Breast epithelium (tissue), 3 donors: Measurements from ENCODE around the gene H3-3A.

ENCODE experiments used
- POLR2A ChIP-seq: fragments of 450-650 bp; IDR thresholded peaks from one replicate; pipeline ENCODE4 v1.6.1; 2016; ENCODE audit warnings: antibody characterized with exemption, mild to moderate bottlenecking, moderate library complexity
- POLR2AphosphoS5 ChIP-seq, 3 donors: sonication (generic); formaldehyde crosslinking; IDR thresholded peaks; one replicate each; pipeline ENCODE4 v1.6.1; 2017; ENCODE audit warnings: antibody characterized with exemption in 3 of 3
- TF ChIP-seq, protein P1 (sequence below), 3 donors: fragments of 450-650 bp; IDR thresholded peaks; one replicate each; pipeline ENCODE4 v1.5.1; 2016 to 2017; ENCODE audit warnings: antibody characterized with exemption in 3 of 3, mild to moderate bottlenecking in 3 of 3, moderate library complexity in 3 of 3

DNA sequence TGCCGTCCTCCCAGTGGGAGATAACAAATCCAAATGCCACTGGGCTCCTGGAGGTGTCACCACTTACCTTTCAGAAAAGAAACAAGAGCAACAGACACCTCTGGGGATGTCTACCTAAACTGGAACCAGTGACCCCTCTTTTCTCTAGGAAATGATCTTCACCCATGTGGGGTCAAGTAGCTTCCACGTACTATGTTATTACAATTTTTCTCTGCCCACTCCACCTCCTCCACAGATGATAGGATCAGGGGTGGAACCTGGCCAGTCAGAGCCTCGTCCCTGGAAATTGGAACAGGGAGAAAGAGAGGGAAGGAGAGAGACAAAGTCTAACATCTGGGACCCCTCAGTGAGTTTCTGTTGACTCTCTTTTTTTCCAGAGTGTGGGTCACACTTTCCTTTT is 50.1 kb downstream of the H3-3A start:
- TF ChIP-seq, protein P1, sequence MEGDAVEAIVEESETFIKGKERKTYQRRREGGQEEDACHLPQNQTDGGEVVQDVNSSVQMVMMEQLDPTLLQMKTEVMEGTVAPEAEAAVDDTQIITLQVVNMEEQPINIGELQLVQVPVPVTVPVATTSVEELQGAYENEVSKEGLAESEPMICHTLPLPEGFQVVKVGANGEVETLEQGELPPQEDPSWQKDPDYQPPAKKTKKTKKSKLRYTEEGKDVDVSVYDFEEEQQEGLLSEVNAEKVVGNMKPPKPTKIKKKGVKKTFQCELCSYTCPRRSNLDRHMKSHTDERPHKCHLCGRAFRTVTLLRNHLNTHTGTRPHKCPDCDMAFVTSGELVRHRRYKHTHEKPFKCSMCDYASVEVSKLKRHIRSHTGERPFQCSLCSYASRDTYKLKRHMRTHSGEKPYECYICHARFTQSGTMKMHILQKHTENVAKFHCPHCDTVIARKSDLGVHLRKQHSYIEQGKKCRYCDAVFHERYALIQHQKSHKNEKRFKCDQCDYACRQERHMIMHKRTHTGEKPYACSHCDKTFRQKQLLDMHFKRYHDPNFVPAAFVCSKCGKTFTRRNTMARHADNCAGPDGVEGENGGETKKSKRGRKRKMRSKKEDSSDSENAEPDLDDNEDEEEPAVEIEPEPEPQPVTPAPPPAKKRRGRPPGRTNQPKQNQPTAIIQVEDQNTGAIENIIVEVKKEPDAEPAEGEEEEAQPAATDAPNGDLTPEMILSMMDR (IDR thresholded peaks at IDR 0.05), result no peak
- TF ChIP-seq POLR2A (no peak), POLR2AphosphoS5 (IDR thresholded peaks at IDR 0.05) (no peak)
